WTC11 (cell line): ENCODE data around the gene TCTN3. TPM values are rescaled to one million over a fixed set of nuclear protein-coding genes. Genes with fewer than 3 reads are reported as not detected.
A peak's percentile ranks its signal among the peaks of the same experiment; 100 is the strongest.

ENCODE experiments used
- ATAC-seq: fragments of 200-7000 bp; cut with Tn5 transposase; 2 replicates; pipeline ENCODE4 v1.10.0; 2021; ENCODE audit warnings: mild to moderate bottlenecking, moderate library complexity
- CTCF ChIA-PET: fragments of 300-600 bp; sonication (Branson Sonifier 250); formaldehyde crosslinking; loops from one replicate; lab custom pipeline; 2021; ENCODE audit warnings: antibody characterized with exemption; lab: Charles Lee
- POLR2A ChIA-PET: fragments of 350-600 bp; sonication (Branson Sonifier 250); formaldehyde crosslinking; loops from one replicate; lab custom pipeline; 2021; ENCODE audit warnings: antibody characterized with exemption; lab: Charles Lee
- DNase-seq: peaks from one replicate; pipeline ENCODE4 v3.0.0; 2021; ENCODE audit warnings: low spot score
- H3K27ac Mint-ChIP-seq: 2 replicates; pipeline ENCODE4 v1.8.0; 2021; ENCODE audit warnings: mixed read lengths
- H3K27me3 Mint-ChIP-seq: 2 replicates; pipeline ENCODE4 v1.8.0; 2021; ENCODE audit warnings: low read depth, mild to moderate bottlenecking, moderate library complexity, mixed read lengths
- H3K36me3 Mint-ChIP-seq: 2 replicates; pipeline ENCODE4 v1.8.0; 2021; ENCODE audit warnings: mixed read lengths
- H3K4me1 Mint-ChIP-seq: 2 replicates; pipeline ENCODE4 v1.8.0; 2022; ENCODE audit warnings: mixed read lengths
- H3K4me3 Mint-ChIP-seq: 2 replicates; pipeline ENCODE4 v1.8.0; 2021; ENCODE audit warnings: mild to moderate bottlenecking, moderate library complexity, mixed read lengths
- H3K9me3 Mint-ChIP-seq: 2 replicates; pipeline ENCODE4 v1.8.0; 2021; ENCODE audit warnings: mixed read lengths
- CREB1 ChIP-seq: sonication (generic); formaldehyde crosslinking; IDR thresholded peaks from 2 replicates; pipeline ENCODE4 v1.8.0; 2023; ENCODE audit warnings: mild to moderate bottlenecking, missing genetic modification reagents
- ELF4 ChIP-seq: sonication (generic); formaldehyde crosslinking; IDR thresholded peaks from 2 replicates; pipeline ENCODE4 v1.8.1; 2022; ENCODE audit warnings: low read depth, mild to moderate bottlenecking, moderate library complexity, missing genetic modification reagents
- ESRRA ChIP-seq: sonication (generic); formaldehyde crosslinking; IDR thresholded peaks from 2 replicates; pipeline ENCODE4 v1.8.1; 2022; ENCODE audit warnings: mild to moderate bottlenecking, missing genetic modification reagents, borderline replicate concordance
- ETV6 ChIP-seq: sonication (generic); formaldehyde crosslinking; IDR thresholded peaks from 2 replicates; pipeline ENCODE4 v1.8.1; 2022; ENCODE audit warnings: mild to moderate bottlenecking, missing genetic modification reagents
- JAZF1 ChIP-seq: fragments of 250-450 bp; sonication (Bioruptor Pico); IDR thresholded peaks from 2 replicates; pipeline ENCODE4 v1.9.0; 2021; ENCODE audit warnings: moderate library complexity, mild to moderate bottlenecking, inconsistent platforms
- NFE2L1 ChIP-seq: sonication (generic); formaldehyde crosslinking; IDR thresholded peaks from 2 replicates; pipeline ENCODE4 v1.8.1; 2023; ENCODE audit warnings: missing genetic modification reagents
- NFYB ChIP-seq: sonication (generic); formaldehyde crosslinking; conservative IDR thresholded peaks from 2 replicates; pipeline ENCODE4 v1.8.0; 2022; ENCODE audit warnings: low read depth, missing genetic modification reagents
- RORB ChIP-seq: fragments of 250-450 bp; sonication (Bioruptor Pico); IDR thresholded peaks from 2 replicates; pipeline ENCODE4 v1.9.0; 2021; ENCODE audit warnings: mild to moderate bottlenecking
- SP1 ChIP-seq: sonication (generic); formaldehyde crosslinking; conservative IDR thresholded peaks from 2 replicates; pipeline ENCODE4 v1.8.1; 2022; ENCODE audit warnings: missing genetic modification reagents
- TCF7 ChIP-seq: sonication (generic); formaldehyde crosslinking; IDR thresholded peaks from 2 replicates; pipeline ENCODE4 v1.8.0; 2022; ENCODE audit warnings: mild to moderate bottlenecking, low read depth, missing genetic modification reagents, moderate library complexity
- ZNF138 ChIP-seq: sonication (generic); formaldehyde crosslinking; conservative IDR thresholded peaks from 2 replicates; pipeline ENCODE4 v1.8.1; 2022; ENCODE audit warnings: mild to moderate bottlenecking, moderate library complexity, missing genetic modification reagents
- ZNF423 ChIP-seq: fragments of 250-450 bp; sonication (Bioruptor Pico); IDR thresholded peaks from 2 replicates; pipeline ENCODE4 v2.1.2; 2022; ENCODE audit warnings: mild to moderate bottlenecking, moderate library complexity
- total RNA-seq: library from RNA; stranded (reverse); gene quantifications from 3 replicates; pipeline ENCODE4 v1.2.3, GENCODE V29; 2021
- TF ChIP-seq, protein P1 (sequence below): sonication (generic); formaldehyde crosslinking; IDR thresholded peaks from 2 replicates; pipeline ENCODE4 v1.8.0; 2023; ENCODE audit warnings: missing genetic modification reagents
- TF ChIP-seq, protein P2 (sequence below): sonication (generic); formaldehyde crosslinking; conservative IDR thresholded peaks from 2 replicates; pipeline ENCODE4 v1.8.1; 2022; ENCODE audit warnings: mild to moderate bottlenecking, missing genetic modification reagents
- TF ChIP-seq, protein P3 (sequence below): sonication (generic); formaldehyde crosslinking; IDR thresholded peaks from 2 replicates; pipeline ENCODE4 v1.8.1; 2022; ENCODE audit warnings: mild to moderate bottlenecking, missing genetic modification reagents, moderate library complexity, borderline replicate concordance
- TF ChIP-seq, protein P4 (sequence below): fragments of 250-450 bp; sonication (Bioruptor Pico); IDR thresholded peaks from 2 replicates; pipeline ENCODE4 v1.9.0; 2021; ENCODE audit warnings: mild to moderate bottlenecking
- TF ChIP-seq, protein P5 (sequence below): sonication (generic); formaldehyde crosslinking; IDR thresholded peaks from 2 replicates; pipeline ENCODE4 v1.8.0; 2022; ENCODE audit warnings: mild to moderate bottlenecking, missing genetic modification reagents
- TF ChIP-seq, protein P6 (sequence below): sonication (generic); formaldehyde crosslinking; IDR thresholded peaks from 2 replicates; pipeline ENCODE4 v1.8.0; 2022; ENCODE audit warnings: mild to moderate bottlenecking, missing genetic modification reagents
- TF ChIP-seq, protein P7 (sequence below): fragments of 250-450 bp; sonication (Bioruptor Pico); IDR thresholded peaks from 2 replicates; pipeline ENCODE4 v1.9.0; 2021; ENCODE audit warnings: mild to moderate bottlenecking
- TF ChIP-seq, protein P8 (sequence below): sonication (generic); formaldehyde crosslinking; IDR thresholded peaks from 2 replicates; pipeline ENCODE4 v1.8.0; 2023; ENCODE audit warnings: missing genetic modification reagents, mild to moderate bottlenecking, borderline replicate concordance

The TCTN3 gene
- total RNA-seq, 1 experiment from 2014 or later, result 26.4 TPM

DNA sequence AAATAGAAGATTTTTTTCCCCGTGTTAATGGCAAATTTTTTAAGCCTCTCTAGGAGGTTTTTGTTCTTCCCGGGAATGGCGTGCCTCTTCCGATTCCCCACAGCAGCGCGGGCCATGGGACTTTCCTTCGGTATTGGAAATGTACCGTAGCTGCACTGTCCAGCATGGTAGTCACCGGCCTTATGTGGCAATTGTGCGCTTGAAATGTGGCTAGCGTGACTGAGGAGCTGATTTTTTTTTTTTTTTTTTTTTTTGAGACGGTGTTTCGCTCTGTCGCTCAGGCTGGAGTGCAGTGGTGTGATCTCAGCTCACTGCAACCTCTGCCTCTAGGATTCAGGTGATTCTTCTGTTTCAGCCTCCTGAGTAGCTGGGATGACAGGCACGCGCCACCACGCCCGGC, 938 bp upstream of the TCTN3 start:
- ATAC-seq, result no peak
- Mint-ChIP-seq H3K36me3 (peaks cover 37% of the 10 kb centered on the region), H3K4me1 (peaks cover 17% of the 10 kb centered on the region), H3K9me3 (peaks cover 27% of the 10 kb centered on the region), H3K27me3 (peaks cover 9% of the 10 kb centered on the region), H3K4me3 (no peak overlapping the region), H3K27ac (no peak overlapping the region)
- no peak for DNase-seq
- ChIA-PET POLR2A (interaction anchor here (0.6 to 1.4 kb wide), 3 partner anchors 38 to 347 kb away, joined by 3 to 8 read pairs (median 7); no protein-coding TSS in a partner anchor), CTCF (interaction anchor here (0.6 to 3.5 kb wide), 13 partner anchors 16 to 1116 kb away, joined by 4 to 221 read pairs (median 16); partner anchors contain the start of gene ENTPD1)
- no peak for TF ChIP-seq TCF7 (CRISPR knock-in tag)
- TF ChIP-seq SP1, result no peak
- TF ChIP-seq, protein P1, sequence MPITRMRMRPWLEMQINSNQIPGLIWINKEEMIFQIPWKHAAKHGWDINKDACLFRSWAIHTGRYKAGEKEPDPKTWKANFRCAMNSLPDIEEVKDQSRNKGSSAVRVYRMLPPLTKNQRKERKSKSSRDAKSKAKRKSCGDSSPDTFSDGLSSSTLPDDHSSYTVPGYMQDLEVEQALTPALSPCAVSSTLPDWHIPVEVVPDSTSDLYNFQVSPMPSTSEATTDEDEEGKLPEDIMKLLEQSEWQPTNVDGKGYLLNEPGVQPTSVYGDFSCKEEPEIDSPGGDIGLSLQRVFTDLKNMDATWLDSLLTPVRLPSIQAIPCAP (CRISPR knock-in tag), result no peak
- TF ChIP-seq, protein P2, sequence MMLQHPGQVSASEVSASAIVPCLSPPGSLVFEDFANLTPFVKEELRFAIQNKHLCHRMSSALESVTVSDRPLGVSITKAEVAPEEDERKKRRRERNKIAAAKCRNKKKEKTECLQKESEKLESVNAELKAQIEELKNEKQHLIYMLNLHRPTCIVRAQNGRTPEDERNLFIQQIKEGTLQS (CRISPR knock-in tag), result no peak
- TF ChIP-seq JAZF1 (CRISPR knock-in tag), result no peak
- TF ChIP-seq ZNF423, result no peak
- no peak for TF ChIP-seq ETV6 (CRISPR knock-in tag)
- TF ChIP-seq RORB, result no peak
- TF ChIP-seq ELF4 (CRISPR knock-in tag), result no peak
- TF ChIP-seq, protein P3, sequence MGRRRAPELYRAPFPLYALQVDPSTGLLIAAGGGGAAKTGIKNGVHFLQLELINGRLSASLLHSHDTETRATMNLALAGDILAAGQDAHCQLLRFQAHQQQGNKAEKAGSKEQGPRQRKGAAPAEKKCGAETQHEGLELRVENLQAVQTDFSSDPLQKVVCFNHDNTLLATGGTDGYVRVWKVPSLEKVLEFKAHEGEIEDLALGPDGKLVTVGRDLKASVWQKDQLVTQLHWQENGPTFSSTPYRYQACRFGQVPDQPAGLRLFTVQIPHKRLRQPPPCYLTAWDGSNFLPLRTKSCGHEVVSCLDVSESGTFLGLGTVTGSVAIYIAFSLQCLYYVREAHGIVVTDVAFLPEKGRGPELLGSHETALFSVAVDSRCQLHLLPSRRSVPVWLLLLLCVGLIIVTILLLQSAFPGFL, result no peak

DNA sequence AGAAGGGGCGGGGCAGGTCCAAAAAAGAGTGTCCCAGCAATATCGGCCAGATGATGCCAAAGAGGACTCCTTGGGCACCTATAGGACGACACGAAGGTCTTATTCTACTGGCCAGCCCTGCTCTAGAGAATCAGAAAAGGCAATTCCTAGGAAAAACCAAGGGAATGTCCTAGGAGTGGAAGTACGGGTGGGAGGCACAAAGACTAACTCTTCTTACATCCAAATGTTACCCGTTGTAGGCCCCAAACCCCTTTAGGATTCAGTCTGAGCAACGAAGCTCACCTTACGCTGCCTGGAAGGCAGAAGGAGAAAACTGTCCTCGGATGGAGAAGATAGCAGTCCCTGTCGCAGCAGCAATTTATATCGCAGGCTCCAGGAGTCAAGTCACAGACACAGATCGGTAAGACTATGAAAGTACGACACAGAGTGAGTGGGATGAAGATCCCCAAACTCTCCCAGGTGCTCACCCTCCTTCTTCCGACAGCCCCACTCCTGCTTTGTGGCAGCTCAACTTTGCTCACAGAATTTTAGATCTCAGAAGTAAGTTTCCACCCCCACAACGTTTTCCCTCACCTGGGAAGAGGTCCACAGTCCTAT, 558 bp downstream of the TCTN3 start:
- H3K9me3 Mint-ChIP-seq, result peaks cover 13% of the 10 kb centered on the region
- peaks cover 4% of the 10 kb centered on the region for H3K27me3 Mint-ChIP-seq
- H3K36me3 Mint-ChIP-seq, result peaks cover 43% of the 10 kb centered on the region
- ChIA-PET CTCF (interaction anchor here (0.5 to 3.5 kb wide), 108 partner anchors 9 to 817 kb away, joined by 3 to 221 read pairs (median 4); partner anchors contain the start of genes ALDH18A1, CC2D2B, ENTPD1 and ZNF518A), POLR2A (interaction anchor here (0.9 to 1.4 kb wide), 3 partner anchors 147 to 171 kb away, joined by 3 to 7 read pairs (median 3); no protein-coding TSS in a partner anchor)
- TF ChIP-seq, protein P2 (CRISPR knock-in tag), result no peak
- no peak for TF ChIP-seq NFE2L1
- TF ChIP-seq, protein P4, sequence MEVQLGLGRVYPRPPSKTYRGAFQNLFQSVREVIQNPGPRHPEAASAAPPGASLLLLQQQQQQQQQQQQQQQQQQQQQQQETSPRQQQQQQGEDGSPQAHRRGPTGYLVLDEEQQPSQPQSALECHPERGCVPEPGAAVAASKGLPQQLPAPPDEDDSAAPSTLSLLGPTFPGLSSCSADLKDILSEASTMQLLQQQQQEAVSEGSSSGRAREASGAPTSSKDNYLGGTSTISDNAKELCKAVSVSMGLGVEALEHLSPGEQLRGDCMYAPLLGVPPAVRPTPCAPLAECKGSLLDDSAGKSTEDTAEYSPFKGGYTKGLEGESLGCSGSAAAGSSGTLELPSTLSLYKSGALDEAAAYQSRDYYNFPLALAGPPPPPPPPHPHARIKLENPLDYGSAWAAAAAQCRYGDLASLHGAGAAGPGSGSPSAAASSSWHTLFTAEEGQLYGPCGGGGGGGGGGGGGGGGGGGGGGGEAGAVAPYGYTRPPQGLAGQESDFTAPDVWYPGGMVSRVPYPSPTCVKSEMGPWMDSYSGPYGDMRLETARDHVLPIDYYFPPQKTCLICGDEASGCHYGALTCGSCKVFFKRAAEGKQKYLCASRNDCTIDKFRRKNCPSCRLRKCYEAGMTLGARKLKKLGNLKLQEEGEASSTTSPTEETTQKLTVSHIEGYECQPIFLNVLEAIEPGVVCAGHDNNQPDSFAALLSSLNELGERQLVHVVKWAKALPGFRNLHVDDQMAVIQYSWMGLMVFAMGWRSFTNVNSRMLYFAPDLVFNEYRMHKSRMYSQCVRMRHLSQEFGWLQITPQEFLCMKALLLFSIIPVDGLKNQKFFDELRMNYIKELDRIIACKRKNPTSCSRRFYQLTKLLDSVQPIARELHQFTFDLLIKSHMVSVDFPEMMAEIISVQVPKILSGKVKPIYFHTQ (CRISPR knock-in tag), result no peak
- no peak for TF ChIP-seq ZNF138 (CRISPR knock-in tag)
- peaks cover 17% of the 10 kb centered on the region for H3K4me1 Mint-ChIP-seq
- no peak for DNase-seq
- peak overlapping the region; percentile 97 for H3K27ac Mint-ChIP-seq
- peak overlapping the region; percentile 99 for H3K4me3 Mint-ChIP-seq
- ATAC-seq, result no peak

DNA sequence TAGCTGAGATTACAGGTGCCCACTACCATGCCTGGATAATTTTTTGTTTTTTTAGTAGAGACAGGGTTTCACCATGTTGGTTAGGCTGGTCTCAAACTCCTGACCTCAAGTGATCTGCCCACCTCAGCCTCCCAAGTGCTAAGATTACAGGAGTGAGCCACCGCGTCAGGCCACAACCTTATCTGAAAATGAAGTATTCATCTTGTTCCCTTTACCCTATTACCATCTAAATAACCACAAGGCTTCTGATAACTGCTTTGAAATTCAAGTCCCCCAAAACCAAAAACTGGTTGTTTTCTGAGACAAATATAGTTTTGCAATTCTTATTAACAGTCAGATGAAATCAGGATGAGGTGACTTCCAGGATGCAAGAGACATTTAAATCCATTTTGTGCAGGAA, 2.4 kb downstream of the TCTN3 start:
- ATAC-seq (no peak), DNase-seq (no peak)
- Mint-ChIP-seq H3K27ac (no peak overlapping the region), H3K4me3 (no peak overlapping the region), H3K27me3 (no peaks in the 10 kb centered on the region), H3K36me3 (peaks cover 45% of the 10 kb centered on the region), H3K9me3 (0 out of 2 replicates have a peak, but pooled peaks cover under 1% of the 10 kb centered on the region), H3K4me1 (peaks cover 17% of the 10 kb centered on the region)
- ChIA-PET CTCF (no interaction called here), POLR2A (no interaction called here)
- TF ChIP-seq, protein P5, sequence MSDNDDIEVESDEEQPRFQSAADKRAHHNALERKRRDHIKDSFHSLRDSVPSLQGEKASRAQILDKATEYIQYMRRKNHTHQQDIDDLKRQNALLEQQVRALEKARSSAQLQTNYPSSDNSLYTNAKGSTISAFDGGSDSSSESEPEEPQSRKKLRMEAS (CRISPR knock-in tag), result no peak
- TF ChIP-seq, protein P6, sequence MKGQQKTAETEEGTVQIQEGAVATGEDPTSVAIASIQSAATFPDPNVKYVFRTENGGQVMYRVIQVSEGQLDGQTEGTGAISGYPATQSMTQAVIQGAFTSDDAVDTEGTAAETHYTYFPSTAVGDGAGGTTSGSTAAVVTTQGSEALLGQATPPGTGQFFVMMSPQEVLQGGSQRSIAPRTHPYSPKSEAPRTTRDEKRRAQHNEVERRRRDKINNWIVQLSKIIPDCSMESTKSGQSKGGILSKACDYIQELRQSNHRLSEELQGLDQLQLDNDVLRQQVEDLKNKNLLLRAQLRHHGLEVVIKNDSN (CRISPR knock-in tag), result no peak
- TF ChIP-seq, protein P7, sequence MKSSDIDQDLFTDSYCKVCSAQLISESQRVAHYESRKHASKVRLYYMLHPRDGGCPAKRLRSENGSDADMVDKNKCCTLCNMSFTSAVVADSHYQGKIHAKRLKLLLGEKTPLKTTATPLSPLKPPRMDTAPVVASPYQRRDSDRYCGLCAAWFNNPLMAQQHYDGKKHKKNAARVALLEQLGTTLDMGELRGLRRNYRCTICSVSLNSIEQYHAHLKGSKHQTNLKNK (CRISPR knock-in tag), result no peak
- TF ChIP-seq, protein P8, sequence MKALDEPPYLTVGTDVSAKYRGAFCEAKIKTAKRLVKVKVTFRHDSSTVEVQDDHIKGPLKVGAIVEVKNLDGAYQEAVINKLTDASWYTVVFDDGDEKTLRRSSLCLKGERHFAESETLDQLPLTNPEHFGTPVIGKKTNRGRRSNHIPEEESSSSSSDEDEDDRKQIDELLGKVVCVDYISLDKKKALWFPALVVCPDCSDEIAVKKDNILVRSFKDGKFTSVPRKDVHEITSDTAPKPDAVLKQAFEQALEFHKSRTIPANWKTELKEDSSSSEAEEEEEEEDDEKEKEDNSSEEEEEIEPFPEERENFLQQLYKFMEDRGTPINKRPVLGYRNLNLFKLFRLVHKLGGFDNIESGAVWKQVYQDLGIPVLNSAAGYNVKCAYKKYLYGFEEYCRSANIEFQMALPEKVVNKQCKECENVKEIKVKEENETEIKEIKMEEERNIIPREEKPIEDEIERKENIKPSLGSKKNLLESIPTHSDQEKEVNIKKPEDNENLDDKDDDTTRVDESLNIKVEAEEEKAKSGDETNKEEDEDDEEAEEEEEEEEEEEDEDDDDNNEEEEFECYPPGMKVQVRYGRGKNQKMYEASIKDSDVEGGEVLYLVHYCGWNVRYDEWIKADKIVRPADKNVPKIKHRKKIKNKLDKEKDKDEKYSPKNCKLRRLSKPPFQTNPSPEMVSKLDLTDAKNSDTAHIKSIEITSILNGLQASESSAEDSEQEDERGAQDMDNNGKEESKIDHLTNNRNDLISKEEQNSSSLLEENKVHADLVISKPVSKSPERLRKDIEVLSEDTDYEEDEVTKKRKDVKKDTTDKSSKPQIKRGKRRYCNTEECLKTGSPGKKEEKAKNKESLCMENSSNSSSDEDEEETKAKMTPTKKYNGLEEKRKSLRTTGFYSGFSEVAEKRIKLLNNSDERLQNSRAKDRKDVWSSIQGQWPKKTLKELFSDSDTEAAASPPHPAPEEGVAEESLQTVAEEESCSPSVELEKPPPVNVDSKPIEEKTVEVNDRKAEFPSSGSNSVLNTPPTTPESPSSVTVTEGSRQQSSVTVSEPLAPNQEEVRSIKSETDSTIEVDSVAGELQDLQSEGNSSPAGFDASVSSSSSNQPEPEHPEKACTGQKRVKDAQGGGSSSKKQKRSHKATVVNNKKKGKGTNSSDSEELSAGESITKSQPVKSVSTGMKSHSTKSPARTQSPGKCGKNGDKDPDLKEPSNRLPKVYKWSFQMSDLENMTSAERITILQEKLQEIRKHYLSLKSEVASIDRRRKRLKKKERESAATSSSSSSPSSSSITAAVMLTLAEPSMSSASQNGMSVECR (CRISPR knock-in tag), result no peak
- TF ChIP-seq ESRRA (CRISPR knock-in tag) (no peak), NFYB (CRISPR knock-in tag) (no peak), CREB1 (CRISPR knock-in tag) (no peak), ETV6 (CRISPR knock-in tag) (no peak)
